Liver (tissue), 9 donors: Measurements from ENCODE around the gene PRKCH. TPM values are rescaled to one million over a fixed set of nuclear protein-coding genes. Genes with fewer than 3 reads are reported as not detected.
A peak's percentile ranks its signal among the peaks of the same experiment; 100 is the strongest.

Experiments used
- DNase-seq: peaks from one replicate; pipeline ENCODE4 v3.0.0-alpha.2; 2017; ENCODE audit warnings: low spot score
- H3K27ac ChIP-seq, 2 donors: one replicate each; pipeline ENCODE4 v1.7.0; 2013; ENCODE audit warnings: inconsistent platforms in 2 of 2, low read length in 2 of 2, control low read depth in 1 of 2, low read depth in 1 of 2, mild to moderate bottlenecking in 1 of 2
- H3K27me3 ChIP-seq, 4 donors: one replicate each; pipeline versions ENCODE4 v1.6.1 to v1.7.0; 2013; ENCODE audit warnings: low read length in 3 of 4, inconsistent platforms in 1 of 4, mild to moderate bottlenecking in 1 of 4, moderate library complexity in 1 of 4; ENCODE audit not compliant: control insufficient read depth in 4 of 4, insufficient read depth in 4 of 4
- H3K36me3 ChIP-seq, 4 donors: one replicate each; pipeline versions ENCODE4 v1.6.1 to v1.7.0; 2013; ENCODE audit warnings: low read length in 3 of 4, mild to moderate bottlenecking in 3 of 4, low read depth in 1 of 4, moderate library complexity in 1 of 4; ENCODE audit not compliant: control insufficient read depth in 4 of 4, insufficient read depth in 3 of 4
- H3K4me1 ChIP-seq, 4 donors: one replicate each; pipeline versions ENCODE4 v1.6.1 to v1.7.0; 2013; ENCODE audit warnings: low read length in 3 of 4, mild to moderate bottlenecking in 3 of 4, moderate library complexity in 1 of 4; ENCODE audit not compliant: control insufficient read depth in 4 of 4, insufficient read depth in 4 of 4
- H3K4me3 ChIP-seq, 3 donors: one replicate each; pipeline versions ENCODE4 v1.6.1 to v1.7.0; 2013; ENCODE audit warnings: low read length in 3 of 3, control low read depth in 1 of 3, low read depth in 1 of 3, mild to moderate bottlenecking in 1 of 3
- H3K9ac ChIP-seq, 2 donors: one replicate each; pipeline ENCODE4 v1.7.0; 2013; ENCODE audit warnings: low read length in 2 of 2, mild to moderate bottlenecking in 2 of 2, moderate library complexity in 2 of 2, control low read depth in 1 of 2, low read depth in 1 of 2
- H3K9me3 ChIP-seq, 4 donors: one replicate each; pipeline versions ENCODE4 v1.6.1 to v1.7.0; 2013; ENCODE audit warnings: low read length in 3 of 4; ENCODE audit not compliant: control insufficient read depth in 4 of 4
- CTCF ChIP-seq: fragments of 150-350 bp; IDR thresholded peaks from 2 replicates; pipeline ENCODE4 v1.5.1; 2017; ENCODE audit warnings: improper control_type of control experiment, low read depth, low read length; ENCODE audit not compliant: missing input control
- EGR1 ChIP-seq, 2 donors: IDR thresholded peaks; 2 replicates each; pipeline ENCODE4 v1.6.1; 2016 to 2018; ENCODE audit warnings: antibody characterized with exemption in 2 of 2, low read depth in 2 of 2
- FOXA1 ChIP-seq: IDR thresholded peaks from 2 replicates; pipeline ENCODE4 v1.6.1; 2016; ENCODE audit warnings: antibody characterized with exemption
- FOXA2 ChIP-seq: IDR thresholded peaks from 2 replicates; pipeline ENCODE4 v1.6.1; 2016; ENCODE audit warnings: antibody characterized with exemption
- GABPA ChIP-seq, 2 donors: IDR thresholded peaks in 1 of 2; conservative IDR thresholded peaks in 1 of 2; 2 replicates each; pipeline ENCODE4 v1.6.1; 2016; ENCODE audit warnings: antibody characterized with exemption in 2 of 2, mild to moderate bottlenecking in 1 of 2, moderate library complexity in 1 of 2
- HNF4A ChIP-seq, 2 donors: conservative IDR thresholded peaks; 2 replicates each; pipeline ENCODE4 v1.6.1; 2016; ENCODE audit warnings: antibody characterized with exemption in 2 of 2, mild to moderate bottlenecking in 2 of 2
- HNF4G ChIP-seq: IDR thresholded peaks from 2 replicates; pipeline ENCODE4 v1.6.1; 2016; ENCODE audit warnings: antibody characterized with exemption
- JUND ChIP-seq, 2 donors: IDR thresholded peaks; 2 replicates each; pipeline ENCODE4 v1.6.1; 2016; ENCODE audit warnings: antibody characterized with exemption in 2 of 2
- NR2F2 ChIP-seq: IDR thresholded peaks from 2 replicates; pipeline ENCODE4 v1.6.1; 2016; ENCODE audit warnings: antibody characterized with exemption
- RAD21 ChIP-seq, 2 donors: IDR thresholded peaks; 2 replicates each; pipeline ENCODE4 v1.6.1; 2016; ENCODE audit warnings: antibody characterized with exemption in 2 of 2, mild to moderate bottlenecking in 2 of 2
- REST ChIP-seq: IDR thresholded peaks from 2 replicates; pipeline ENCODE4 v1.6.1; 2016; ENCODE audit warnings: antibody characterized with exemption, mild to moderate bottlenecking
- RXRA ChIP-seq, 2 donors: IDR thresholded peaks; 2 replicates each; pipeline ENCODE4 v1.6.1; 2017 to 2018; ENCODE audit warnings: antibody characterized with exemption in 2 of 2, mild to moderate bottlenecking in 1 of 2
- SP1 ChIP-seq: IDR thresholded peaks from 2 replicates; pipeline ENCODE4 v1.6.1; 2018; ENCODE audit warnings: antibody characterized with exemption, mild to moderate bottlenecking
- TAF1 ChIP-seq: conservative IDR thresholded peaks from 2 replicates; pipeline ENCODE4 v1.6.1; 2016; ENCODE audit warnings: antibody characterized with exemption, mild to moderate bottlenecking
- YY1 ChIP-seq: IDR thresholded peaks from 2 replicates; pipeline ENCODE4 v1.6.1; 2016; ENCODE audit warnings: antibody characterized with exemption, mild to moderate bottlenecking
- WGBS: extraction: QIAGEN DNeasy Blood & Tissue Kit; methylation state at CpG from one replicate; pipeline ENCODE4 v1.1.7; 2013; 5-methylcytosine and 5-hydroxymethylcytosine counted together
- polyA plus RNA-seq, 2 donors: library from polyadenylated mRNA; stranded (reverse) in 1 of 2; unstranded in 1 of 2; fragments of 200-250 nt in 1 of 2; fragments of >200 nt in 1 of 2; fragmentation: Nextera tagmentation in 1 of 2; extraction: Ambion mirVana in 1 of 2; gene quantifications; one replicate each; pipeline versions ENCODE4 v1.2.1 to v1.2.3, GENCODE V29; 2013 to 2015
- total RNA-seq, 2 donors: library from RNA; depleted of rRNA; stranded (reverse); fragments of >200 nt; gene quantifications; one replicate each; pipeline ENCODE4 v1.2.3, GENCODE V29; 2014
- TF ChIP-seq, protein P1 (sequence below): IDR thresholded peaks from 2 replicates; pipeline ENCODE4 v1.6.1; 2016; ENCODE audit warnings: antibody characterized with exemption
- TF ChIP-seq, protein P2 (sequence below): IDR thresholded peaks from 2 replicates; pipeline ENCODE4 v1.6.1; 2016; ENCODE audit warnings: antibody characterized with exemption
- TF ChIP-seq, protein P3 (sequence below): IDR thresholded peaks from 2 replicates; pipeline ENCODE4 v1.6.1; 2016; ENCODE audit warnings: antibody characterized with exemption
- donor health status: healthy.
- donor health status: healthy.
- donor health status: healthy.
- donor health status: healthy.
- donor health status: healthy.

The PRKCH gene
- total and polyA plus RNA-seq, 4 donors: 3.9 to 13.7 (median 7.0) TPM

GRCh38 chr14:61588419-61588901 is 267.1 kb downstream of the PRKCH start:
- Histone ChIP-seq H3K9ac (no peak overlapping the region), H3K4me3 (no peak overlapping the region), H3K27ac (no peak overlapping the region), H3K9me3 (no peaks in the 10 kb centered on the region), H3K36me3 (no peaks in the 10 kb centered on the region), H3K4me1 (peaks cover 0 to 10% (median 2%) of the 10 kb centered on the region in 4 donors), H3K27me3 (no peaks in the 10 kb centered on the region)
- TF ChIP-seq FOXA2 (no peak), YY1 (peak; percentile 12), RAD21 (IDR thresholded peaks at IDR 0.05) (peak in 1 of 2 donors; percentile 26), HNF4G (no peak), HNF4A (conservative IDR thresholded peaks at IDR 0.05) (peak in 1 of 2 donors; percentile 44), TAF1 (no peak), SP1 (no peak), RXRA (IDR thresholded peaks at IDR 0.05) (peak in 1 of 2 donors; percentile 38), JUND (IDR thresholded peaks at IDR 0.05) (no peak)
- TF ChIP-seq, protein P1, sequence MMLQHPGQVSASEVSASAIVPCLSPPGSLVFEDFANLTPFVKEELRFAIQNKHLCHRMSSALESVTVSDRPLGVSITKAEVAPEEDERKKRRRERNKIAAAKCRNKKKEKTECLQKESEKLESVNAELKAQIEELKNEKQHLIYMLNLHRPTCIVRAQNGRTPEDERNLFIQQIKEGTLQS: no peak
- DNase-seq: no peak
- 62% methylated on average over 6 of the region's 6 CpGs for WGBS

- H3K9me3 ChIP-seq: no peaks in the 10 kb centered on the region
- H3K27me3 ChIP-seq: no peaks in the 10 kb centered on the region
- 90% methylated on average over 12 of the region's 12 CpGs for WGBS
- DNase-seq: no peak
- H3K27ac ChIP-seq: no peak overlapping the region
- TF ChIP-seq YY1: no peak
- no peak for TF ChIP-seq RXRA (IDR thresholded peaks at IDR 0.05)
- no peak for TF ChIP-seq GABPA (IDR thresholded peaks at IDR 0.05 in 1 of 2, conservative IDR thresholded peaks at IDR 0.05 in 1 of 2)
- no peak for TF ChIP-seq FOXA2
- TF ChIP-seq, protein P1: no peak
- TF ChIP-seq HNF4A (conservative IDR thresholded peaks at IDR 0.05): no peak
- no peak for TF ChIP-seq CTCF
- TF ChIP-seq, protein P2, sequence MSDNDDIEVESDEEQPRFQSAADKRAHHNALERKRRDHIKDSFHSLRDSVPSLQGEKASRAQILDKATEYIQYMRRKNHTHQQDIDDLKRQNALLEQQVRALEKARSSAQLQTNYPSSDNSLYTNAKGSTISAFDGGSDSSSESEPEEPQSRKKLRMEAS: no peak
- TF ChIP-seq FOXA1: no peak
- TF ChIP-seq, protein P3, sequence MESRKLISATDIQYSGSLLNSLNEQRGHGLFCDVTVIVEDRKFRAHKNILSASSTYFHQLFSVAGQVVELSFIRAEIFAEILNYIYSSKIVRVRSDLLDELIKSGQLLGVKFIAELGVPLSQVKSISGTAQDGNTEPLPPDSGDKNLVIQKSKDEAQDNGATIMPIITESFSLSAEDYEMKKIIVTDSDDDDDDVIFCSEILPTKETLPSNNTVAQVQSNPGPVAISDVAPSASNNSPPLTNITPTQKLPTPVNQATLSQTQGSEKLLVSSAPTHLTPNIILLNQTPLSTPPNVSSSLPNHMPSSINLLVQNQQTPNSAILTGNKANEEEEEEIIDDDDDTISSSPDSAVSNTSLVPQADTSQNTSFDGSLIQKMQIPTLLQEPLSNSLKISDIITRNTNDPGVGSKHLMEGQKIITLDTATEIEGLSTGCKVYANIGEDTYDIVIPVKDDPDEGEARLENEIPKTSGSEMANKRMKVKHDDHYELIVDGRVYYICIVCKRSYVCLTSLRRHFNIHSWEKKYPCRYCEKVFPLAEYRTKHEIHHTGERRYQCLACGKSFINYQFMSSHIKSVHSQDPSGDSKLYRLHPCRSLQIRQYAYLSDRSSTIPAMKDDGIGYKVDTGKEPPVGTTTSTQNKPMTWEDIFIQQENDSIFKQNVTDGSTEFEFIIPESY: no peak
- TF ChIP-seq JUND (IDR thresholded peaks at IDR 0.05): no peak
- no peak for TF ChIP-seq REST
- no peak for TF ChIP-seq EGR1 (IDR thresholded peaks at IDR 0.05; ENCODE audit: low read depth in 2 of 2)
- TF ChIP-seq HNF4G: no peak
- TF ChIP-seq TAF1: no peak
- TF ChIP-seq NR2F2: no peak
- H3K4me3 ChIP-seq: no peak overlapping the region
- H3K4me1 ChIP-seq: peaks cover 0 to 10% (median 2%) of the 10 kb centered on the region in 4 donors
- no peak overlapping the region for H3K9ac ChIP-seq
- no peaks in the 10 kb centered on the region for H3K36me3 ChIP-seq
Measured at GRCh38 chr14:61589691-61590581, 268.6 kb downstream of the PRKCH start.
